22Rv1 (cell line): ENCODE data around the gene MAP3K10.

Experiments
- ZFX ChIP-seq: fragments of 450-650 bp; IDR thresholded peaks from 2 replicates; pipeline ENCODE4 v1.6.1; 2017; ENCODE audit warnings: antibody characterized with exemption, borderline replicate concordance
- TF ChIP-seq, protein P1 (sequence below): fragments of 450-650 bp; IDR thresholded peaks from 2 replicates; pipeline ENCODE4 v1.5.1; 2017; ENCODE audit warnings: mild to moderate bottlenecking

DNA sequence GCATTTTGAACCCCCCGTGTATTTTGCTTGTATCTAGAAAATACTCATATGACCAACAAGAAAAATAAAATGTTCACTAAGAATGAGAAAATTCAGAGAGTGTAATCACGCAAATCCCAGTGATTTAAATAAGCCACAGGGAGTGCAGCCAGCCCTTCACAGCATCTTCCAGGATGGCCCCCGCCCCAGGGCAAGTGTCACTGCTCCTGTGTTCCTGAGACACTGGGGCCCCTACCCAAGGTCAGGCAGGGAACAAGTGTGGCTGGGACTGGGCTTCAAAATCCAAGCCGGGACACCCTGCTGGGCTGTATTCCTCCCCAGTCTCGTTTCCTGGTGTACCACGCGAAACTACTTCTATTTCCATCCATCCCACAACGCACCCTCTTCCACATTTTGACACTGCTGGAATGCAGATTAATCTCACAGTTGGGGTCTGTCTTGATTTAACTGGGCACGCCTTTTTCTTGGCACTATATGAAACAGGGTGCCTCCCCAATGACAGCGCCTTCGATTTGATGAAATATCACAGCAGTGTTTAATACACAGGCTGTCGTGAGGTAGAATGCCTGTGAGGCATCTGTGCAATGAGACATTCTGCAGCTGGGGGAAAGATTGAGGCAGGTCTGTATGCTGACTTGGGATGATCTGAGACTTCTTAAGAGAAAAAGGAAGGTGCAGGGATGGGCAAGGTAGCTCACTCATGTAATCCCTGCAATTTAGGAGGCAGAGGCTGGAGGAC lies 53.5 kb downstream of the MAP3K10 start:
- TF ChIP-seq, protein P1, sequence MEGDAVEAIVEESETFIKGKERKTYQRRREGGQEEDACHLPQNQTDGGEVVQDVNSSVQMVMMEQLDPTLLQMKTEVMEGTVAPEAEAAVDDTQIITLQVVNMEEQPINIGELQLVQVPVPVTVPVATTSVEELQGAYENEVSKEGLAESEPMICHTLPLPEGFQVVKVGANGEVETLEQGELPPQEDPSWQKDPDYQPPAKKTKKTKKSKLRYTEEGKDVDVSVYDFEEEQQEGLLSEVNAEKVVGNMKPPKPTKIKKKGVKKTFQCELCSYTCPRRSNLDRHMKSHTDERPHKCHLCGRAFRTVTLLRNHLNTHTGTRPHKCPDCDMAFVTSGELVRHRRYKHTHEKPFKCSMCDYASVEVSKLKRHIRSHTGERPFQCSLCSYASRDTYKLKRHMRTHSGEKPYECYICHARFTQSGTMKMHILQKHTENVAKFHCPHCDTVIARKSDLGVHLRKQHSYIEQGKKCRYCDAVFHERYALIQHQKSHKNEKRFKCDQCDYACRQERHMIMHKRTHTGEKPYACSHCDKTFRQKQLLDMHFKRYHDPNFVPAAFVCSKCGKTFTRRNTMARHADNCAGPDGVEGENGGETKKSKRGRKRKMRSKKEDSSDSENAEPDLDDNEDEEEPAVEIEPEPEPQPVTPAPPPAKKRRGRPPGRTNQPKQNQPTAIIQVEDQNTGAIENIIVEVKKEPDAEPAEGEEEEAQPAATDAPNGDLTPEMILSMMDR = no peak
- no peak for TF ChIP-seq ZFX
